ENCODE data around the gene STK24.

DNA sequence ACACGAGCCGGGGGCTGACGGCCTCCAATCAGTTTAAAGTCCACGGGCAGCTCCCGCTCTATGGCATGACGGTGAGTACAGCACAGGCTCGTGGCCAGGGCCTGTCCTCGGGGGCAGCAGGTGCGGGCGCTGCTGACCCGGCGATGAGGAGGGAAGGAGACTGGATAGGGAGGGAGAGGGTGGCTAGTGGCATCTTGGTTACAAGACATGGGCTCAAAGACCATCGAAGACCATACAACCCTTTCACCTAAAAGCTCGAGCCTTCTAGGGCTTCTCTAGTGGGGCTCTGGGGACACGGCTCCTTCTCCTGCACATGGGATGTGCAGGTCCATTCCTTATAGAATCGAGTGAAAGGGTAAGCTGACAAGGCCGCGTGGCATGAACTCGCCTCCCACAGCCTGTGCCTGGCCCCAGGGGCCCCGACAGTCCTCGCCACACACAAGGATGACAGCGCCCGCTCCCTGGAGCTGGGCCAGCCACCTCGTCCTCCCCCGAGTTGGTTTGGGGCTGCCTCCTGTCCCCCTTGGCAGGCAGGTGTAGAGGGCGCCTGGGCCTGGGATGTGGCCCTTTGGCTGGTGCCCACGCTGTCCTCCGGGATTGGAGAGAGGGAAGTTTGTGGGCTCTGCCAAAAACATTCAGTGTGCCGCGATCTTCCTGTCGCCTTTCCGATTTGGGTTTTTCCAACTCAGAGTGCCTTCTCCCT is 137.6 kb downstream of the STK24 start:
- TF ChIP-seq CTCF (IDR thresholded peaks at IDR 0.05; ENCODE audit: insufficient read depth, low read length, poor library complexity, severe bottlenecking) = no peak
- no peak for TF ChIP-seq EZH2phosphoT487 (conservative IDR thresholded peaks at IDR 0.05; ENCODE audit: low read length)

Measured in SU-DHL-6 (cell line).